Loucy (cell line): Measurements from ENCODE around the gene IL23A.

ENCODE experiments used
- EZH2phosphoT487 ChIP-seq: fragments of 200-600 bp; IDR thresholded peaks from 2 replicates; pipeline ENCODE4 v1.6.1; 2018; ENCODE audit warnings: antibody characterized with exemption, mild to moderate bottlenecking, moderate library complexity, borderline replicate concordance
- TF ChIP-seq, protein P1 (sequence below): fragments of 200-600 bp; sonication (generic); conservative IDR thresholded peaks from 2 replicates; pipeline ENCODE4 v1.5.1; 2014; ENCODE audit warnings: mild to moderate bottlenecking, antibody characterized with exemption, low read length

DNA sequence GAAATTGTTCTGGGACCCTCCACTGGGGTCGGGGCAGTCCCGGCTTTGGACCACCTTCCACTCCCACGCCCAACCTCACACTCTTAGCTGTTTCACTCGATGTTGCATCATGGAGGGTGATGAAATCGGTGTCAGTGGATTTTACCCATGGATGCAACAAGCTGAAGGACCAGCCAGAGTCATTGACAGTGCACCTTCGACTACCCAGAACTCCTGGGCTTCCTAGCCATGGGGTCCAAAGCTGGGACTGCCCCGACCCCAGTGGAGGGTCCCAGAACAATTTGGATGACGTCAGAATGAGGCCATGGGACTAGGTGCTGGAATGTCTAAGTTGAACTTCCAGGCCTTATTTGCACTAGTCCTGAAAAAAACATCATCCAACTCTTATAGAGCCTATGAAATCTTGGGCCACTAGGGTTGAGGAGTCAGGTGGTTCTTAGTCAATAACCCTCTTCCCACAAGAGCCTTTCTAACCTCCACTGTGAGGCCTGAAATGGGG is 882 bp upstream of the IL23A start:
- TF ChIP-seq, protein P1, sequence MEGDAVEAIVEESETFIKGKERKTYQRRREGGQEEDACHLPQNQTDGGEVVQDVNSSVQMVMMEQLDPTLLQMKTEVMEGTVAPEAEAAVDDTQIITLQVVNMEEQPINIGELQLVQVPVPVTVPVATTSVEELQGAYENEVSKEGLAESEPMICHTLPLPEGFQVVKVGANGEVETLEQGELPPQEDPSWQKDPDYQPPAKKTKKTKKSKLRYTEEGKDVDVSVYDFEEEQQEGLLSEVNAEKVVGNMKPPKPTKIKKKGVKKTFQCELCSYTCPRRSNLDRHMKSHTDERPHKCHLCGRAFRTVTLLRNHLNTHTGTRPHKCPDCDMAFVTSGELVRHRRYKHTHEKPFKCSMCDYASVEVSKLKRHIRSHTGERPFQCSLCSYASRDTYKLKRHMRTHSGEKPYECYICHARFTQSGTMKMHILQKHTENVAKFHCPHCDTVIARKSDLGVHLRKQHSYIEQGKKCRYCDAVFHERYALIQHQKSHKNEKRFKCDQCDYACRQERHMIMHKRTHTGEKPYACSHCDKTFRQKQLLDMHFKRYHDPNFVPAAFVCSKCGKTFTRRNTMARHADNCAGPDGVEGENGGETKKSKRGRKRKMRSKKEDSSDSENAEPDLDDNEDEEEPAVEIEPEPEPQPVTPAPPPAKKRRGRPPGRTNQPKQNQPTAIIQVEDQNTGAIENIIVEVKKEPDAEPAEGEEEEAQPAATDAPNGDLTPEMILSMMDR: no peak
- no peak for TF ChIP-seq EZH2phosphoT487
